IMR-90 (cell line): ENCODE results near the gene KAT7. TPM values are rescaled to one million over a fixed set of nuclear protein-coding genes. Genes with fewer than 3 reads are reported as not detected.

Experiments
- ATAC-seq: fragments of 200-7000 bp; cut with Tn5 transposase; 2 replicates; pipeline ENCODE4 v1.9.1; 2020; ENCODE audit warnings: low read depth, mild to moderate bottlenecking, moderate library complexity
- BruUV-seq: library from RNA; stranded (reverse); fragments of 400-500 nt; replicated peaks from 2 replicates; lab custom pipeline; 2021; lab: Mats Ljungman, UMichigan
- CTCF ChIA-PET: fragments of 300-600 bp; formaldehyde crosslinking; extraction: SDS; loops from one replicate; lab custom pipeline; 2021; ENCODE audit warnings: antibody characterized with exemption; lab: Yijun Ruan, JAX
- POLR2A ChIA-PET: fragments of 300-600 bp; sonication (Branson Sonifier 250); formaldehyde crosslinking; loops from one replicate; lab custom pipeline; 2022; ENCODE audit warnings: antibody characterized with exemption; ENCODE audit not compliant: unreplicated experiment; lab: Charles Lee
- DNase-seq: peaks from one replicate; pipeline ENCODE4 v3.0.0; 2013
- H2AFZ ChIP-seq: replicated peaks from 2 replicates; pipeline ENCODE3; 2013; ENCODE audit warnings: low read length, mild to moderate bottlenecking; ENCODE audit not compliant: poor library complexity
- H2AK5ac ChIP-seq: 2 replicates; pipeline ENCODE4 v1.6.1; 2013; ENCODE audit warnings: low read depth, low read length, inconsistent platforms
- H2AK9ac ChIP-seq: replicated peaks from 2 replicates; pipeline ENCODE3; 2013; ENCODE audit warnings: mild to moderate bottlenecking, low read depth, low read length, moderate library complexity; ENCODE audit not compliant: poor library complexity
- H2BK120ac ChIP-seq: 2 replicates; pipeline ENCODE4 v1.6.1; 2013; ENCODE audit warnings: low read depth, low read length, inconsistent platforms
- H2BK15ac ChIP-seq: 3 replicates; pipeline ENCODE4 v1.6.1; 2013; ENCODE audit warnings: low read depth, low read length, inconsistent platforms
- H2BK20ac ChIP-seq: 2 replicates; pipeline ENCODE4 v1.6.1; 2013; ENCODE audit warnings: low read depth, mild to moderate bottlenecking, inconsistent platforms, low read length, moderate library complexity
- H2BK5ac ChIP-seq: 2 replicates; pipeline ENCODE4 v1.6.1; 2013; ENCODE audit warnings: mild to moderate bottlenecking, low read depth, low read length, inconsistent platforms; ENCODE audit not compliant: poor library complexity, severe bottlenecking
- H3K14ac ChIP-seq: replicated peaks from 2 replicates; pipeline ENCODE4 v1.6.1; 2013; ENCODE audit warnings: low read depth, low read length, inconsistent platforms
- H3K18ac ChIP-seq: 2 replicates; pipeline ENCODE4 v1.6.1; 2013; ENCODE audit warnings: low read depth, low read length, control low read depth
- H3K23ac ChIP-seq: 2 replicates; pipeline ENCODE4 v1.6.1; 2013; ENCODE audit warnings: low read depth, low read length, inconsistent platforms
- H3K27ac ChIP-seq: 2 replicates; pipeline ENCODE4 v1.5.1; 2013; ENCODE audit warnings: mild to moderate bottlenecking, control low read depth, low read length; ENCODE audit not compliant: insufficient read depth
- H3K27me3 ChIP-seq: 2 replicates; pipeline ENCODE4 v1.6.1; 2013; ENCODE audit warnings: low read length; ENCODE audit not compliant: control insufficient read depth, insufficient read depth
- H3K36me3 ChIP-seq: 2 replicates; pipeline ENCODE4 v1.6.1; 2013; ENCODE audit warnings: low read length, mixed read lengths; ENCODE audit not compliant: control insufficient read depth, insufficient read depth
- H3K4ac ChIP-seq: 2 replicates; pipeline ENCODE4 v1.6.1; 2013; ENCODE audit warnings: low read depth, low read length, inconsistent platforms
- H3K4me1 ChIP-seq: 2 replicates; pipeline ENCODE4 v1.6.1; 2013; ENCODE audit warnings: low read length, mixed read lengths; ENCODE audit not compliant: control insufficient read depth, insufficient read depth
- H3K4me2 ChIP-seq: 2 replicates; pipeline ENCODE4 v1.6.1; 2013; ENCODE audit warnings: low read depth, mild to moderate bottlenecking, control low read depth, low read length, moderate library complexity
- H3K4me3 ChIP-seq: 2 replicates; pipeline ENCODE4 v1.5.1; 2013; ENCODE audit warnings: low read depth, mild to moderate bottlenecking, control low read depth, low read length, moderate library complexity; ENCODE audit not compliant: insufficient read depth
- H3K56ac ChIP-seq: 2 replicates; pipeline ENCODE4 v1.6.1; 2013; ENCODE audit warnings: low read length, inconsistent platforms; ENCODE audit not compliant: insufficient read depth; ENCODE audit errors: extremely low read depth
- H3K79me1 ChIP-seq, 2 experiments: 2 replicates each; pipeline ENCODE4 v1.6.1; 2013; ENCODE audit warnings: low read length in 2 of 2, inconsistent platforms in 1 of 2, low read depth in 1 of 2
- H3K9ac ChIP-seq: 2 replicates; pipeline ENCODE4 v1.6.1; 2013; ENCODE audit warnings: low read depth, low read length, control low read depth
- H3K9me1 ChIP-seq: 2 replicates; pipeline ENCODE4 v1.6.1; 2013; ENCODE audit warnings: low read length, inconsistent platforms; ENCODE audit not compliant: insufficient read depth
- H3K9me3 ChIP-seq: 2 replicates; pipeline ENCODE4 v1.6.1; 2013; ENCODE audit warnings: low read length; ENCODE audit not compliant: control insufficient read depth, insufficient read depth
- H4K20me1 ChIP-seq: 2 replicates; pipeline ENCODE4 v1.6.1; 2013; ENCODE audit warnings: low read length, inconsistent platforms; ENCODE audit not compliant: insufficient read depth
- H4K5ac ChIP-seq: 2 replicates; pipeline ENCODE4 v1.6.1; 2013; ENCODE audit warnings: mild to moderate bottlenecking, low read depth, low read length, control low read depth
- H4K8ac ChIP-seq, 2 experiments: 2 replicates each; pipeline ENCODE4 v1.6.1; 2013; ENCODE audit warnings: low read depth in 2 of 2, low read length in 2 of 2, control low read depth in 1 of 2, inconsistent platforms in 1 of 2
- H4K91ac ChIP-seq: 2 replicates; pipeline ENCODE4 v1.6.1; 2013; ENCODE audit warnings: low read depth, low read length, inconsistent platforms; ENCODE audit not compliant: insufficient read depth
- BHLHE40 ChIP-seq: fragments of 150-350 bp; IDR thresholded peaks from 2 replicates; pipeline ENCODE4 v1.6.1; 2016; ENCODE audit warnings: mild to moderate bottlenecking, low read depth, low read length
- CHD1 ChIP-seq: IDR thresholded peaks from 2 replicates; pipeline ENCODE4 v1.6.1; 2012; ENCODE audit warnings: low read depth, low read length, improper control_type of control experiment
- CTCF ChIP-seq: conservative IDR thresholded peaks from 2 replicates; pipeline ENCODE4 v1.5.1; 2012; ENCODE audit warnings: mild to moderate bottlenecking, low read depth, low read length, improper control_type of control experiment
- ELK1 ChIP-seq: fragments of 150-350 bp; IDR thresholded peaks from 2 replicates; pipeline ENCODE4 v1.6.1; 2016; ENCODE audit warnings: low read depth, mild to moderate bottlenecking, low read length, moderate library complexity, borderline replicate concordance
- FOS ChIP-seq: fragments of 150-350 bp; IDR thresholded peaks from 2 replicates; pipeline ENCODE4 v1.6.1; 2016; ENCODE audit warnings: low read depth, low read length
- MAFK ChIP-seq: IDR thresholded peaks from 2 replicates; pipeline ENCODE4 v1.6.1; 2012; ENCODE audit warnings: low read depth, low read length, improper control_type of control experiment
- MAZ ChIP-seq: IDR thresholded peaks from 2 replicates; pipeline ENCODE4 v1.6.1; 2012; ENCODE audit warnings: low read depth, mild to moderate bottlenecking, low read length, improper control_type of control experiment, moderate library complexity, borderline replicate concordance
- MXI1 ChIP-seq: IDR thresholded peaks from 2 replicates; pipeline ENCODE4 v1.6.1; 2012; ENCODE audit warnings: low read depth, mild to moderate bottlenecking, low read length, moderate library complexity, borderline replicate concordance
- NFE2L2 ChIP-seq: fragments of 150-350 bp; IDR thresholded peaks from 2 replicates; pipeline ENCODE4 v1.6.1; 2016; ENCODE audit warnings: low read depth, mild to moderate bottlenecking, low read length
- POLR2A ChIP-seq: IDR thresholded peaks from 2 replicates; pipeline ENCODE4 v1.6.1; 2012; ENCODE audit warnings: mild to moderate bottlenecking, low read depth, low read length
- RAD21 ChIP-seq: IDR thresholded peaks from 2 replicates; pipeline ENCODE4 v1.6.1; 2012; ENCODE audit warnings: low read length, improper control_type of control experiment
- RCOR1 ChIP-seq: IDR thresholded peaks from 2 replicates; pipeline ENCODE4 v1.6.1; 2012; ENCODE audit warnings: mild to moderate bottlenecking, low read length, improper control_type of control experiment; ENCODE audit not compliant: insufficient replicate concordance
- RFX5 ChIP-seq: IDR thresholded peaks from 2 replicates; pipeline ENCODE4 v1.8.0; 2012; ENCODE audit warnings: low read depth, mild to moderate bottlenecking, low read length, moderate library complexity
- SMC3 ChIP-seq: fragments of 150-350 bp; IDR thresholded peaks from 2 replicates; pipeline ENCODE4 v1.6.1; 2016; ENCODE audit warnings: low read depth, mild to moderate bottlenecking, antibody characterized with exemption, low read length, moderate library complexity
- USF2 ChIP-seq: fragments of 150-350 bp; IDR thresholded peaks from 2 replicates; pipeline ENCODE4 v1.6.1; 2017; ENCODE audit warnings: mild to moderate bottlenecking, antibody characterized with exemption, low read length, low read depth
- WGBS, 2 experiments: methylation state at CpG; one replicate each; pipeline versions ENCODE4 v1.1.5 to v1.1.7; 2013; ENCODE audit warnings: missing lambda C conversion rate in 2 of 2; ENCODE audit not compliant: insufficient read length in 1 of 2; ENCODE audit errors: extremely low coverage in 2 of 2; 5-methylcytosine and 5-hydroxymethylcytosine counted together
- dilution Hi-C: fragments of 300-500 bp; cut with HindIII; formaldehyde crosslinking; loops from one replicate; pipeline ENCODE4 v1.14.3; 2018; ENCODE audit warnings: low sequenced_read_pairs; ENCODE audit not compliant: unreplicated experiment
- in situ Hi-C: fragments of 300-500 bp; cut with MboI; formaldehyde crosslinking; loops from 3 replicates; pipeline ENCODE4 v1.14.3; 2019; ENCODE audit warnings: low sequenced_read_pairs, inconsistent platforms, mixed read lengths
- intact Hi-C: fragments of 100-400 bp; cut with micrococcal nuclease; formaldehyde crosslinking; loops from 2 replicates; pipeline ENCODE4 v1.10.0; 2022
- polyA plus RNA-seq, 3 experiments: library from polyadenylated mRNA; depleted of rRNA; stranded (reverse); fragments of >200 nt; gene quantifications; 2 replicates each; pipeline ENCODE4 v1.2.3, GENCODE V29; 2012; ENCODE audit warnings: low replicate concordance in 1 of 3
- total RNA-seq: library from RNA; depleted of rRNA; stranded (reverse); fragments of >200 nt; gene quantifications from 2 replicates; pipeline ENCODE4 v1.2.3, GENCODE V29; 2012

The KAT7 gene
- total and polyA plus RNA-seq, 2 of the 4 experiments (the other 2 are of a cell fraction): 16.9 to 21.9 TPM

GRCh38 chr17:49846938-49847712, 58.6 kb downstream of the KAT7 start:
- Histone ChIP-seq H2BK20ac (no peak overlapping the region), H3K27ac (no peak overlapping the region), H4K5ac (no peak overlapping the region), H3K4me2 (no peak overlapping the region), H3K27me3 (peaks cover 4% of the 10 kb centered on the region; the same call in 1 of the 2 replicates), H3K56ac (no peak overlapping the region), H2AFZ (no peak overlapping the region), H3K14ac (no peak overlapping the region), H3K79me1 (no peaks in the 10 kb centered on the region), H4K8ac (no peak overlapping the region), H2AK9ac (no peak overlapping the region), H3K23ac (no peak overlapping the region), H3K4ac (no peak overlapping the region), H4K91ac (no peak overlapping the region), H4K20me1 (no peaks in the 10 kb centered on the region), H3K9ac (no peak overlapping the region), H3K18ac (no peak overlapping the region), H3K36me3 (no peaks in the 10 kb centered on the region), H2AK5ac (no peak overlapping the region), H2BK15ac (no peak overlapping the region), H3K9me1 (peaks cover 5% of the 10 kb centered on the region), H2BK120ac (no peak overlapping the region), H3K4me1 (peaks cover 9% of the 10 kb centered on the region; the same call in 1 of the 2 replicates), H2BK5ac (no peak overlapping the region), H3K4me3 (no peak overlapping the region), H3K9me3 (no peaks in the 10 kb centered on the region)
- CTCF ChIA-PET: no interaction called here
- dilution Hi-C loops: no loop called here
- ATAC-seq (no peak), DNase-seq (no peak)
- intact Hi-C loops: no loop called here
- POLR2A ChIA-PET: no interaction called here
- in situ Hi-C loops: loop anchor here (5.0 kb wide), 2 partner anchors 140 to 275 kb away; partner anchors contain the start of gene SLC35B1
- 88% methylated on average over 6 of the region's 9 CpGs; no CpG with 5 or more reads in 1 of the 2 experiments for WGBS, 2 experiments
- BruUV-seq: no TSS peak
- TF ChIP-seq RCOR1: no peak
- TF ChIP-seq RFX5: no peak
- TF ChIP-seq ELK1: no peak
- no peak for TF ChIP-seq MAFK
- no peak for TF ChIP-seq CHD1
- TF ChIP-seq MAZ: no peak
- no peak for TF ChIP-seq SMC3
- TF ChIP-seq CTCF: no peak
- no peak for TF ChIP-seq BHLHE40
- no peak for TF ChIP-seq FOS
- no peak for TF ChIP-seq USF2
- TF ChIP-seq POLR2A: no peak
- TF ChIP-seq MXI1: no peak
- TF ChIP-seq RAD21: no peak
- no peak for TF ChIP-seq NFE2L2
